ENCODE data around the gene AKAP13. TPM values are rescaled to one million over a fixed set of nuclear protein-coding genes. Genes with fewer than 3 reads are reported as not detected.

AKAP13 gene
- total and polyA plus RNA-seq, 2 of the 8 experiments (the other 6 are each of a cell fraction or from before 2014, with no cell fraction given): 14.0 to 46.2 TPM

- Histone ChIP-seq H3K36me3 (ENCODE audit: control insufficient read depth in 2 of 4, insufficient read depth in 4 of 4, low read length in 3 of 4) (no peaks in the 10 kb centered on the region), H3K4me3 (ENCODE audit: extremely low read depth in 1 of 4, insufficient read depth in 2 of 4, low read depth in 3 of 4, low read length in 4 of 4) (no peak overlapping the region), H3K9ac (replicated peaks in 1 of 4; ENCODE audit: extremely low read depth in 1 of 4, low read depth in 3 of 4, low read length in 3 of 4) (no peak overlapping the region), H3K27ac (ENCODE audit: low read depth, low read length) (no peak overlapping the region), H3K79me1 (ENCODE audit: low read depth, low read length) (peaks cover 4% of the 10 kb centered on the region), H3K18ac (ENCODE audit: extremely low read depth, low read length) (no peak overlapping the region), H2BK20ac (ENCODE audit: low read length) (no peak overlapping the region), H2BK120ac (replicated peaks; ENCODE audit: low read depth, low read length) (no peak overlapping the region), H3K23ac (ENCODE audit: insufficient read length) (no peak overlapping the region), H4K8ac (ENCODE audit: extremely low read depth, insufficient read depth, low read length) (no peak overlapping the region), H3K23me2 (ENCODE audit: low read depth, low read length) (no peaks in the 10 kb centered on the region), H2BK15ac (ENCODE audit: low read length) (no peak overlapping the region), H3K14ac (ENCODE audit: insufficient read length) (no peak overlapping the region), H3K4me2 (ENCODE audit: insufficient read depth in 1 of 2, low read depth in 2 of 2, low read length in 2 of 2) (no peak overlapping the region), H2AFZ (ENCODE audit: low read length) (no peak overlapping the region), H3K9me3 (ENCODE audit: insufficient read depth in 2 of 2, low read depth in 1 of 2, low read length in 1 of 2) (no peaks in the 10 kb centered on the region), H2BK5ac (ENCODE audit: low read depth, low read length) (no peak overlapping the region), H3K27me3 (replicated peaks in 1 of 4; ENCODE audit: control insufficient read depth in 3 of 4, extremely low read depth in 1 of 4, insufficient read depth in 3 of 4, low read length in 3 of 4) (no peaks in the 10 kb centered on the region), H4K91ac (replicated peaks; ENCODE audit: insufficient read length, low read length) (no peak overlapping the region), H2BK12ac (ENCODE audit: low read depth, low read length) (no peak overlapping the region), H4K5ac (ENCODE audit: insufficient read length, low read depth, low read length) (no peak overlapping the region), H2AK5ac (ENCODE audit: low read depth, low read length) (no peak overlapping the region), H3K4ac (replicated peaks; ENCODE audit: insufficient read length, low read depth, low read length) (no peak overlapping the region), H3K4me1 (replicated peaks in 1 of 4; ENCODE audit: control insufficient read depth in 3 of 4, insufficient read depth in 4 of 4, low read length in 3 of 4) (peaks cover 0 to 4% (median 3%) of the 10 kb centered on the region in 4 experiments; a peak in 2 of 7 replicates), H4K20me1 (replicated peaks in 1 of 2; ENCODE audit: control insufficient read depth in 1 of 2, insufficient read depth in 2 of 2, low read length in 2 of 2) (peaks cover 7 to 15% of the 10 kb centered on the region in 2 experiments), H3K56ac (replicated peaks; ENCODE audit: insufficient read length, low read depth, low read length) (no peak overlapping the region), H3K79me2 (ENCODE audit: control insufficient read depth in 1 of 2, insufficient read depth in 2 of 2, low read length in 2 of 2) (peaks cover 0 to 75% of the 10 kb centered on the region in 2 experiments; a peak in 2 of 4 replicates)
- POLR2A ChIA-PET (ENCODE audit: partially characterized antibody): no interaction called here
- FAIRE-seq: no peak
- WGBS, 2 experiments (ENCODE audit: extremely low coverage in 1 of 2, insufficient coverage in 1 of 2, insufficient read length in 1 of 2, insufficient replicate concordance in 2 of 2, low coverage in 1 of 2, low lambda C conversion rate in 2 of 2, missing lambda C conversion rate in 1 of 2): 84% methylated on average over 2 of the region's 2 CpGs; no CpG with 5 or more reads in 1 of the 2 experiments
- DNase-seq (ENCODE audit: low read depth in 1 of 2, low spot score in 2 of 2): no peak
- CTCF ChIA-PET (ENCODE audit: partially characterized antibody): interaction anchor here (0.7 to 2.6 kb wide), 3 partner anchors 11 to 141 kb away, joined by 3 to 8 read pairs (median 4); no protein-coding TSS in a partner anchor
- TF ChIP-seq HDAC6 (IDR thresholded peaks at IDR 0.05; ENCODE audit: low read depth, low read length): no peak
These were observed 91.9 kb downstream of the AKAP13 start for GRCh38 chr15:85472349-85472748.

All from H1 (cell line).